Nephron (organoid): ENCODE data around the gene TBPL1.

Experiments
- H3K27ac Mint-ChIP-seq, 3 experiments: 2 replicates each; pipeline ENCODE4 v1.8.0; 2020; ENCODE audit warnings: mixed read lengths in 3 of 3, mild to moderate bottlenecking in 2 of 3, moderate library complexity in 1 of 3
- H3K27me3 Mint-ChIP-seq: 2 replicates; pipeline ENCODE4 v1.8.0; 2021; ENCODE audit warnings: low read depth, mild to moderate bottlenecking, moderate library complexity, mixed read lengths
- H3K36me3 Mint-ChIP-seq: 2 replicates; pipeline ENCODE4 v1.8.0; 2020; ENCODE audit warnings: low read depth, mixed read lengths
- H3K4me1 Mint-ChIP-seq: 2 replicates; pipeline ENCODE4 v1.8.0; 2020; ENCODE audit warnings: mixed read lengths
- H3K4me3 Mint-ChIP-seq, 3 experiments: 2 replicates each; pipeline ENCODE4 v1.8.0; 2020; ENCODE audit warnings: mild to moderate bottlenecking in 3 of 3, mixed read lengths in 3 of 3, moderate library complexity in 2 of 3
- H3K9me3 Mint-ChIP-seq: 2 replicates; pipeline ENCODE4 v1.8.0; 2020; ENCODE audit warnings: mixed read lengths
- TF ChIP-seq, protein P1 (sequence below), 3 experiments: fragments of 200-600 bp; sonication (generic); IDR thresholded peaks; one replicate each; pipeline ENCODE4 v1.5.0; 2021; ENCODE audit warnings: antibody characterized with exemption in 3 of 3; ENCODE audit not compliant: unreplicated experiment in 3 of 3

TBPL1 gene

DNA sequence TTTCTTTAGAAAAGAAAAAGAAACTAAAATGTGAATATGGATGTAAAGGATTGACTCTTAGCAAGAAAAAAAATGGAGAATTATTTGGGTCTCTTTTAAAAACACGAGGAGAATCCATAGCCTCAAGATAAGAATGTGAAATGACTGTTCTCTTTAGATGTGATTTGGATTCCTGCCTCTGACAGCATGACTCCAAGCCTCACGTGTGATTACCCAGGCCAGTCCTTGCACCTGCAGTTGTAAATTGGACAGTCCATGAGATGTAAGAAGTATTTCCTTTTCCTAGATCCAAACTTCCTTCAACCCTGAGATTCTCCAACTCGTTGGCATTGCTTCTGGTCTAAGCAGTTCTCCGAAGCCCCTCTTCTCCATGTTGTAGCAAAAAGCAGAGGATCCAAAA lies 67.5 kb downstream of the TBPL1 start:
- no peaks in the 10 kb centered on the region for H3K4me1 Mint-ChIP-seq
- no peak overlapping the region for H3K4me3 Mint-ChIP-seq
- no peaks in the 10 kb centered on the region for H3K36me3 Mint-ChIP-seq
- no peaks in the 10 kb centered on the region for H3K9me3 Mint-ChIP-seq
- H3K27me3 Mint-ChIP-seq: no peaks in the 10 kb centered on the region
- TF ChIP-seq, protein P1, sequence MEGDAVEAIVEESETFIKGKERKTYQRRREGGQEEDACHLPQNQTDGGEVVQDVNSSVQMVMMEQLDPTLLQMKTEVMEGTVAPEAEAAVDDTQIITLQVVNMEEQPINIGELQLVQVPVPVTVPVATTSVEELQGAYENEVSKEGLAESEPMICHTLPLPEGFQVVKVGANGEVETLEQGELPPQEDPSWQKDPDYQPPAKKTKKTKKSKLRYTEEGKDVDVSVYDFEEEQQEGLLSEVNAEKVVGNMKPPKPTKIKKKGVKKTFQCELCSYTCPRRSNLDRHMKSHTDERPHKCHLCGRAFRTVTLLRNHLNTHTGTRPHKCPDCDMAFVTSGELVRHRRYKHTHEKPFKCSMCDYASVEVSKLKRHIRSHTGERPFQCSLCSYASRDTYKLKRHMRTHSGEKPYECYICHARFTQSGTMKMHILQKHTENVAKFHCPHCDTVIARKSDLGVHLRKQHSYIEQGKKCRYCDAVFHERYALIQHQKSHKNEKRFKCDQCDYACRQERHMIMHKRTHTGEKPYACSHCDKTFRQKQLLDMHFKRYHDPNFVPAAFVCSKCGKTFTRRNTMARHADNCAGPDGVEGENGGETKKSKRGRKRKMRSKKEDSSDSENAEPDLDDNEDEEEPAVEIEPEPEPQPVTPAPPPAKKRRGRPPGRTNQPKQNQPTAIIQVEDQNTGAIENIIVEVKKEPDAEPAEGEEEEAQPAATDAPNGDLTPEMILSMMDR (IDR thresholded peaks at IDR 0.05; ENCODE audit: unreplicated experiment in 3 of 3): no peak
- H3K27ac Mint-ChIP-seq: no peak overlapping the region

DNA sequence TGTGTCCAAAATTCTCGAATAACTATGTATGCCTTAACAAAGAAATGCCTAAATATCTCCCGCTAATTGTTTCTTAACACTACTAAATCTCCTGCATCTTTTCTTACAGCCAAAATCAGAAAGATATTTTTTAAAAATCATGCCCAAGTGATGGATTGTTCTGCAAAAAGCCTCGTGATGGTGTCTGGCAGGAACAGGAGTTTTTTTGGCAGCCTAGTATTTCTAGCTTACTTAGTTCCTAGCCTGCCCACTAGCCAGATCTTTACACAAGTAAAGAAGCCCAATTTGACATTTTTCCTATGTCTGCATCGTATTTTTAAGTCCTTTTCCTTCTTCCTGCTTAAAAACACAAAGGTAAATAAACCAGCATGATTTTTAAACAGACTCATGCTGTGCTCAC lies 67.9 kb downstream of the TBPL1 start:
- Mint-ChIP-seq H3K4me1 (no peaks in the 10 kb centered on the region), H3K27ac (no peak overlapping the region), H3K27me3 (no peaks in the 10 kb centered on the region), H3K9me3 (no peaks in the 10 kb centered on the region), H3K36me3 (no peaks in the 10 kb centered on the region), H3K4me3 (no peak overlapping the region)
- TF ChIP-seq, protein P1 (IDR thresholded peaks at IDR 0.05; ENCODE audit: unreplicated experiment in 3 of 3): no peak

DNA sequence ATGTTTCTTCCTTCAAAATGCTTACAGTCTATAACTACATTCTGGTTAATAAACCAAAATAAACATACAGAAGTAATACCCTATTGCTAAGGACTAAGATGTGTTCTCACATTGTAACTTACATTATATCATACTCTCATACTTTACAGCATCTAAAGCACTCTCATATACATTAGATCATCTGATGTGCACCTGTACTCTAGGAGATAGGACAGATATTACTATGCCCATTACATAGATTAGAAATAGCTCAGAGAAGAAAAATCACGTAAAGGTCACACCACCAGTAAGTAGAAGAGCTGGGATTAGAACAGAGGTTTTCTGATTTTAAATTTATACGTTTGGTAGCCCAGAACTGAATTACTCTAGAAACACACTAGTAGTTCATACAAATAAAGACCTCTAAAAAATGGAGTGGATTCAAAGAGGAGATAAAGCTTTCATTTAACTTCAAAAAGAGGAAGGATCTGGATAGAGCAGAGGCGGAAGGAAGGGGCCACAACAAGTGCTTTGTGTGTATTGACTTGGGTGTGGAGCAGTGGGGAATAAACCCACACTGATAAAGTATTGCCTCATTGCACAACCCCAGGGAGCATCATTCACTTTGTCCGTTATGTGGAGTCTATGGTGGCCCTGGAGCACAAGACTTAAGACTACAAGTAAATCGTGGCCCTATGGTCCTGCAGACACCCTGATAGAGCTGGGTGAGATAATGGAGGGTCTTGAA lies 68.5 kb downstream of the TBPL1 start:
- TF ChIP-seq, protein P1 (IDR thresholded peaks at IDR 0.05; ENCODE audit: unreplicated experiment in 3 of 3): no peak
- Mint-ChIP-seq H3K27me3 (no peaks in the 10 kb centered on the region), H3K4me3 (no peak overlapping the region), H3K27ac (no peak overlapping the region), H3K9me3 (no peaks in the 10 kb centered on the region), H3K36me3 (no peaks in the 10 kb centered on the region), H3K4me1 (no peaks in the 10 kb centered on the region)

DNA sequence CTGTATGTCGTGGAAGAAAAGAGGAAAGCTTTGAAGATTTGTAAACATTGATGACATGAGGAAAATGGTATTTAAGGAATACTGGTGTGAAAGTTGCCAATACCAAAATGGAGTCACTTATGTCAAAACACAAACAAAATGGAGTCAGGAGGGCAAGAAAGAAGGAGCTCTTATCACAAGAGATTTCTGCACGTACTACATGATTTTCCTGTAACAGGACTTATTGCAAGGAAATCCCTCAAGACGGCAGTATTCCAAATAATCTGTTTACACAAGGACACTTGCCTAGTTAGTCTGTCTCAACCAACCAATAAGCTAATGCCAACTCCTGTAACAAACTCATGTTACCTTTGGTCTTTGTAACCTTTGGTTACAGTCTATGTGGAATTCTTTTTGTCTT lies 69.6 kb downstream of the TBPL1 start:
- no peaks in the 10 kb centered on the region for H3K4me1 Mint-ChIP-seq
- TF ChIP-seq, protein P1 (IDR thresholded peaks at IDR 0.05; ENCODE audit: unreplicated experiment in 3 of 3): no peak
- H3K27ac Mint-ChIP-seq: no peak overlapping the region
- H3K9me3 Mint-ChIP-seq: no peaks in the 10 kb centered on the region
- H3K4me3 Mint-ChIP-seq: no peak overlapping the region
- H3K36me3 Mint-ChIP-seq: no peaks in the 10 kb centered on the region
- H3K27me3 Mint-ChIP-seq: no peaks in the 10 kb centered on the region

DNA sequence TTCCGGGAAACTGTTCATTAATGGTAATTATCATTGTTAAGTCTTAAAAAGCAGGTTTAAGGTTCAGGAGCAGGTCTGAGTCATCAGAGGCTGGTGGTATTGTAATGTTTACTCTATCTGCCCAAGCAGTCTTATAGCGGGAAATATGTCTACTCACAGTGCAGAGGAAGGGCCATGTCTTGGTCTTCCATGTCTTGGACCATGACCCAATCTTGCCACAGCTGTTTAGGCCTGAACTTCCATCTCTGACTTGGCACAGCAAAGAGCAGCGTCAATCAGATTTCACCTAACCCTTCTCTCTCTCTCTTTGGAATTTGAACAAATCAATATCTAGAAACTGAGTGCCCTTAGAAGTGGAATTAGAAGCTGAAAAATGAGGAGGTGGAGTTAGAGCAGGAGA lies 73.6 kb downstream of the TBPL1 start:
- Mint-ChIP-seq H3K27me3 (no peaks in the 10 kb centered on the region), H3K4me3 (no peak overlapping the region), H3K4me1 (peaks cover 13% of the 10 kb centered on the region), H3K9me3 (no peaks in the 10 kb centered on the region), H3K27ac (no peak overlapping the region), H3K36me3 (peaks cover 4% of the 10 kb centered on the region)
- TF ChIP-seq, protein P1 (IDR thresholded peaks at IDR 0.05; ENCODE audit: unreplicated experiment in 3 of 3): no peak

DNA sequence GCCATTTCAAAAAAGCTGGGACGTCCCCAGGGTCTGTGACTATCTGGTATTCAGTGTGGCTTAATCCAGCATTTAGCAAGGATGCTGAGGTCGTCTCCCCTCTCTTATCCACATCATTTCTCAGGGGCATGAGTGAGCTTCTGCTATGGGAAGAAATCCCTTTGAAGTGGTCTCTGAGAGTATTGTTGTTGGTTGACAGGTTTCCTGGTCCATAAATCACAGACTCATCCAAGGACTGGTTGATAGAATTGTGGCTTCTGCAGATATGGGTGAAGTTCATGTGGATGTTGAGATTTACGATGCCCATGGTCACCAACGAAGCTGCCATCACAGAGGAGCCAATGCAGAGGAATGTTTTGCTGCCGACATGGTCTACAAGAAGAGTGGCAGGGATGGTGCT lies 75.4 kb downstream of the TBPL1 start:
- H3K27ac Mint-ChIP-seq: no peak overlapping the region
- TF ChIP-seq, protein P1 (IDR thresholded peaks at IDR 0.05; ENCODE audit: unreplicated experiment in 3 of 3): no peak
- H3K36me3 Mint-ChIP-seq: peaks cover 4% of the 10 kb centered on the region

More for the DNA sequence above, 75.4 kb downstream of the TBPL1 start:
- H3K4me3 Mint-ChIP-seq: no peak overlapping the region
- no peaks in the 10 kb centered on the region for H3K9me3 Mint-ChIP-seq
- no peaks in the 10 kb centered on the region for H3K27me3 Mint-ChIP-seq
- peaks cover 13% of the 10 kb centered on the region for H3K4me1 Mint-ChIP-seq
